WTC11 (cell line): ENCODE measurements around the gene DCAF17. TPM values are rescaled to one million over a fixed set of nuclear protein-coding genes. Genes with fewer than 3 reads are reported as not detected.

ENCODE experiments used
- ATAC-seq: fragments of 200-7000 bp; cut with Tn5 transposase; 2 replicates; pipeline ENCODE4 v1.10.0; 2021; ENCODE audit warnings: mild to moderate bottlenecking, moderate library complexity
- Bru-seq: library from RNA; stranded (reverse); fragments of 400-500 nt; gene quantifications from one replicate; lab custom pipeline; 2021; lab: Mats Ljungman, UMichigan
- CTCF ChIA-PET: fragments of 300-600 bp; sonication (Branson Sonifier 250); formaldehyde crosslinking; loops from one replicate; lab custom pipeline; 2021; ENCODE audit warnings: antibody characterized with exemption; lab: Charles Lee
- POLR2A ChIA-PET: fragments of 350-600 bp; sonication (Branson Sonifier 250); formaldehyde crosslinking; loops from one replicate; lab custom pipeline; 2021; ENCODE audit warnings: antibody characterized with exemption; lab: Charles Lee
- DNase-seq: peaks from one replicate; pipeline ENCODE4 v3.0.0; 2021; ENCODE audit warnings: low spot score
- H3K27ac Mint-ChIP-seq: 2 replicates; pipeline ENCODE4 v1.8.0; 2021; ENCODE audit warnings: mixed read lengths
- H3K27me3 Mint-ChIP-seq: 2 replicates; pipeline ENCODE4 v1.8.0; 2021; ENCODE audit warnings: low read depth, mild to moderate bottlenecking, moderate library complexity, mixed read lengths
- H3K36me3 Mint-ChIP-seq: 2 replicates; pipeline ENCODE4 v1.8.0; 2021; ENCODE audit warnings: mixed read lengths
- H3K4me1 Mint-ChIP-seq: 2 replicates; pipeline ENCODE4 v1.8.0; 2022; ENCODE audit warnings: mixed read lengths
- H3K4me3 Mint-ChIP-seq: 2 replicates; pipeline ENCODE4 v1.8.0; 2021; ENCODE audit warnings: mild to moderate bottlenecking, moderate library complexity, mixed read lengths
- H3K9me3 Mint-ChIP-seq: 2 replicates; pipeline ENCODE4 v1.8.0; 2021; ENCODE audit warnings: mixed read lengths
- ARID4B ChIP-seq: sonication (generic); formaldehyde crosslinking; IDR thresholded peaks from 2 replicates; pipeline ENCODE4 v1.8.0; 2023; ENCODE audit warnings: missing genetic modification reagents, mild to moderate bottlenecking, borderline replicate concordance
- EMX1 ChIP-seq: fragments of 250-450 bp; sonication (Bioruptor Pico); IDR thresholded peaks from 2 replicates; pipeline ENCODE4 v1.8.0; 2021; ENCODE audit warnings: mild to moderate bottlenecking
- FOXK1 ChIP-seq: sonication (generic); formaldehyde crosslinking; IDR thresholded peaks from 2 replicates; pipeline ENCODE4 v1.8.0; 2022; ENCODE audit warnings: mild to moderate bottlenecking, moderate library complexity, missing genetic modification reagents
- GRHL2 ChIP-seq: fragments of 250-450 bp; sonication (Bioruptor Pico); IDR thresholded peaks from 2 replicates; pipeline ENCODE4 v1.8.0; 2022; ENCODE audit warnings: mild to moderate bottlenecking, moderate library complexity; ENCODE audit not compliant: insufficient replicate concordance, severe bottlenecking
- JAZF1 ChIP-seq: fragments of 250-450 bp; sonication (Bioruptor Pico); IDR thresholded peaks from 2 replicates; pipeline ENCODE4 v1.9.0; 2021; ENCODE audit warnings: moderate library complexity, mild to moderate bottlenecking, inconsistent platforms
- MLX ChIP-seq: sonication (generic); formaldehyde crosslinking; IDR thresholded peaks from 2 replicates; pipeline ENCODE4 v1.8.1; 2023; ENCODE audit warnings: mild to moderate bottlenecking, missing genetic modification reagents, moderate library complexity
- NFYB ChIP-seq: sonication (generic); formaldehyde crosslinking; conservative IDR thresholded peaks from 2 replicates; pipeline ENCODE4 v1.8.0; 2022; ENCODE audit warnings: low read depth, missing genetic modification reagents
- NR2C2 ChIP-seq: sonication (generic); formaldehyde crosslinking; IDR thresholded peaks from 2 replicates; pipeline ENCODE4 v1.8.0; 2022; ENCODE audit warnings: mild to moderate bottlenecking, missing genetic modification reagents
- TP53 ChIP-seq: sonication (generic); formaldehyde crosslinking; IDR thresholded peaks from 2 replicates; pipeline ENCODE4 v1.8.1; 2023; ENCODE audit warnings: mild to moderate bottlenecking, missing genetic modification reagents
- ZNF138 ChIP-seq: sonication (generic); formaldehyde crosslinking; conservative IDR thresholded peaks from 2 replicates; pipeline ENCODE4 v1.8.1; 2022; ENCODE audit warnings: mild to moderate bottlenecking, moderate library complexity, missing genetic modification reagents
- ZNF263 ChIP-seq: sonication (generic); formaldehyde crosslinking; IDR thresholded peaks from 2 replicates; pipeline ENCODE4 v1.8.1; 2022; ENCODE audit warnings: low read depth, mild to moderate bottlenecking, moderate library complexity, missing genetic modification reagents
- ZNF671 ChIP-seq: fragments of 250-450 bp; sonication (Bioruptor Pico); IDR thresholded peaks from 2 replicates; pipeline ENCODE4 v1.8.0; 2021; ENCODE audit warnings: mild to moderate bottlenecking
- long read RNA-seq, 3 experiments: library from RNA in 1 of 3; library from capped mRNA in 1 of 3; library from polyadenylated mRNA in 1 of 3; unstranded in 2 of 3; stranded (forward) in 1 of 3; transcript quantifications; one replicate each; pipeline ENCODE4 v2.0.0, GENCODE V29; 2021
- total RNA-seq: library from RNA; stranded (reverse); gene quantifications from 3 replicates; pipeline ENCODE4 v1.2.3, GENCODE V29; 2021
- TF ChIP-seq, protein P1 (sequence below): fragments of 250-450 bp; sonication (Bioruptor Pico); IDR thresholded peaks from 2 replicates; pipeline ENCODE4 v1.9.0; 2021; ENCODE audit warnings: mild to moderate bottlenecking
- TF ChIP-seq, protein P2 (sequence below): fragments of 250-450 bp; sonication (Bioruptor Pico); IDR thresholded peaks from 2 replicates; pipeline ENCODE4 v1.9.0; 2021; ENCODE audit warnings: moderate library complexity, mild to moderate bottlenecking, inconsistent platforms, borderline replicate concordance
- TF ChIP-seq, protein P3 (sequence below): fragments of 250-450 bp; sonication (Bioruptor Pico); IDR thresholded peaks from 2 replicates; pipeline ENCODE4 v1.8.0; 2021; ENCODE audit warnings: mild to moderate bottlenecking
- TF ChIP-seq, protein P4 (sequence below): sonication (generic); formaldehyde crosslinking; IDR thresholded peaks from 2 replicates; pipeline ENCODE4 v1.8.1; 2023; ENCODE audit warnings: mild to moderate bottlenecking, missing genetic modification reagents
- TF ChIP-seq, protein P5 (sequence below): sonication (generic); formaldehyde crosslinking; conservative IDR thresholded peaks from 2 replicates; pipeline ENCODE4 v1.8.1; 2023; ENCODE audit warnings: mild to moderate bottlenecking, low read depth, missing genetic modification reagents, moderate library complexity
- TF ChIP-seq, protein P6 (sequence below): sonication (generic); formaldehyde crosslinking; IDR thresholded peaks from 2 replicates; pipeline ENCODE4 v1.8.1; 2022; ENCODE audit warnings: missing genetic modification reagents, borderline replicate concordance

The DCAF17 gene, protein sequence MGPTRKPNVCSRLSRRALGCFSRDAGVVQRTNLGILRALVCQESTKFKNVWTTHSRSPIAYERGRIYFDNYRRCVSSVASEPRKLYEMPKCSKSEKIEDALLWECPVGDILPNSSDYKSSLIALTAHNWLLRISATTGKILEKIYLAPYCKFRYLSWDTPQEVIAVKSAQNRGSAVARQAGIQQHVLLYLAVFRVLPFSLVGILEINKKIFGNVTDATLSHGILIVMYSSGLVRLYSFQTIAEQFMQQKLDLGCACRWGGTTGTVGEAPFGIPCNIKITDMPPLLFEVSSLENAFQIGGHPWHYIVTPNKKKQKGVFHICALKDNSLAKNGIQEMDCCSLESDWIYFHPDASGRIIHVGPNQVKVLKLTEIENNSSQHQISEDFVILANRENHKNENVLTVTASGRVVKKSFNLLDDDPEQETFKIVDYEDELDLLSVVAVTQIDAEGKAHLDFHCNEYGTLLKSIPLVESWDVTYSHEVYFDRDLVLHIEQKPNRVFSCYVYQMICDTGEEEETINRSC
- total RNA-seq: 27.2 to 34.0 TPM (median 30.5 TPM) in 3 replicates
- Bru-seq, nascent RNA: percentile 89 among the genes with signal in this experiment
- long read RNA-seq, experiment 1, full-length matches to known transcripts: 43 of 104 reads
- long read RNA-seq, experiment 1, partial matches to known transcripts: 7 of 104 reads
- long read RNA-seq, experiment 1, other reads (novel, unspliced or antisense): 54 of 104 reads
- long read RNA-seq, experiment 2, full-length matches to known transcripts: 7 of 33 reads
- long read RNA-seq, experiment 2, partial matches to known transcripts: 2 of 33 reads
- long read RNA-seq, experiment 2, other reads (novel, unspliced or antisense): 24 of 33 reads
- long read RNA-seq, experiment 3, partial matches to known transcripts: 1 of 2 reads
- long read RNA-seq, experiment 3, other reads (novel, unspliced or antisense): 1 of 2 reads

DNA sequence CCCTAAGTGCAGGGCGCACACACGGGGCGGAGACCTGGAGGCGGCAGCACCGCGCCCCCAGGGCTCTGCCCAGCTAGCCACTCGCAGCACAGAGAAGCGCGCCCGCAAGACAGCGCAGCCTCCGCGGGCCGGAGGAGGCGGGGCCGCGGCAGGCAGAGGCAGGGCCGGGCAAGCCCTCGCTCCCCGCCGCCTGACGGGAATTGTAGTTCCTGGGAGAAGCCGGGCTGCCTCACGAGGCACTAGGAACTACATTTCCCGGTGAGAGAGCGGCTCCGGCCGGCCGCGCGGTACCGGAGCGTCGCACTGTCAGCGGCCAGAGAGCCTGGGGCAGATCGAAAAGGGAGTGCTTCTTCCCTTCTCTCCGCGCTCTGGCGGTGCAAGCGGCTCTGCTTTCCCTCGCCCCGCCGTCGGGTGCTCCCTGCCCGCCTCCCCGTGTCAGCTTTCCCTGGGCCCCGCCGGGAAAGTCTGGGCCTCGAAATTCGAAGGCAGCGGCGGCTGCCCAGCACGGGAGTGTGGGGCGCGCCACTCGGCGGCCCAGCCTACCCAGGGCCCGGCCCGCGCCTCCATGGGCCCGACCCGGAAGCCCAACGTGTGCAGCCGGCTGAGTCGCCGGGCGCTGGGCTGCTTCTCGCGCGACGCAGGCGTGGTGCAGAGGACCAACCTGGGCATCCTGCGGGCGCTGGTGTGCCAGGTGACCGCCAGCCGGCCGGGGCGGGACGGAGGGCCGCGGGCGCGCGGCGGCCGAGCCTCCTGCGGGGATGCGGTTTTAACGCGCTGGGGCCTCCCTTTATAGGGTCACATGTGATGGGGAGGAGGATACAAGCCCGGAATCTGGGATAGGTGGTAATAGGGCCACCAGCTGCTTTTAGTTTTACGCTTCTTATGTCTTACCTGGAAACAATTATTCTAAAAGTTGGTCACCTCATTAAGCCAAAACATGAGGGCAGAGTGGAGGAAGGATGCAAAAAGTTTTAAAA is at the start of gene DCAF17:
DCAF17 (plus strand) TSS at position 214 of the 977 bp plus-strand sequence; CDS start at position 566, 352 bp downstream.
- ChIA-PET CTCF (interaction anchor here (0.5 to 2.0 kb wide), 15 partner anchors 13 to 505 kb away, joined by 3 to 13 read pairs (median 4); partner anchors contain the start of gene GORASP2), POLR2A (interaction anchor here (0.7 to 1.4 kb wide), 7 partner anchors 11 to 505 kb away, joined by 3 to 5 read pairs (median 3); partner anchors contain the start of gene GORASP2)
- H3K36me3 Mint-ChIP-seq: peaks cover 44% of the 10 kb centered on the region
- no peaks in the 10 kb centered on the region for H3K9me3 Mint-ChIP-seq
- no peaks in the 10 kb centered on the region for H3K27me3 Mint-ChIP-seq
- peak within 1 kb of the TSS; percentile 87 for H3K4me3 Mint-ChIP-seq
- H3K4me1 Mint-ChIP-seq: peaks cover 44% of the 10 kb centered on the region
- ATAC-seq (peak; percentile 95), DNase-seq (peak; percentile 97)
- H3K27ac Mint-ChIP-seq: peak within 1 kb of the TSS; percentile 96
- TF ChIP-seq ZNF138 (CRISPR knock-in tag): no peak
- TF ChIP-seq, protein P1, sequence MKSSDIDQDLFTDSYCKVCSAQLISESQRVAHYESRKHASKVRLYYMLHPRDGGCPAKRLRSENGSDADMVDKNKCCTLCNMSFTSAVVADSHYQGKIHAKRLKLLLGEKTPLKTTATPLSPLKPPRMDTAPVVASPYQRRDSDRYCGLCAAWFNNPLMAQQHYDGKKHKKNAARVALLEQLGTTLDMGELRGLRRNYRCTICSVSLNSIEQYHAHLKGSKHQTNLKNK (CRISPR knock-in tag): no peak
- no peak for TF ChIP-seq EMX1 (CRISPR knock-in tag)
- TF ChIP-seq FOXK1 (CRISPR knock-in tag): peak; percentile 58; the same call in 1 of the 2 replicates
- TF ChIP-seq TP53 (CRISPR knock-in tag): peak; percentile 77; the same call in 1 of the 2 replicates
- no peak for TF ChIP-seq JAZF1 (CRISPR knock-in tag)
- TF ChIP-seq ZNF263: 0 out of 2 replicates have a peak, but pooled peaks have one; percentile 52
- TF ChIP-seq, protein P2, sequence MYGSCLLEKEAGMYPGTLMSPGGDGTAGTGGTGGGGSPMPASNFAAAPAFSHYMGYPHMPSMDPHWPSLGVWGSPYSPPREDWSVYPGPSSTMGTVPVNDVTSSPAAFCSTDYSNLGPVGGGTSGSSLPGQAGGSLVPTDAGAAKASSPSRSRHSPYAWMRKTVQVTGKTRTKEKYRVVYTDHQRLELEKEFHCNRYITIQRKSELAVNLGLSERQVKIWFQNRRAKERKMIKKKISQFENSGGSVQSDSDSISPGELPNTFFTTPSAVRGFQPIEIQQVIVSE (CRISPR knock-in tag): no peak
- TF ChIP-seq, protein P3, sequence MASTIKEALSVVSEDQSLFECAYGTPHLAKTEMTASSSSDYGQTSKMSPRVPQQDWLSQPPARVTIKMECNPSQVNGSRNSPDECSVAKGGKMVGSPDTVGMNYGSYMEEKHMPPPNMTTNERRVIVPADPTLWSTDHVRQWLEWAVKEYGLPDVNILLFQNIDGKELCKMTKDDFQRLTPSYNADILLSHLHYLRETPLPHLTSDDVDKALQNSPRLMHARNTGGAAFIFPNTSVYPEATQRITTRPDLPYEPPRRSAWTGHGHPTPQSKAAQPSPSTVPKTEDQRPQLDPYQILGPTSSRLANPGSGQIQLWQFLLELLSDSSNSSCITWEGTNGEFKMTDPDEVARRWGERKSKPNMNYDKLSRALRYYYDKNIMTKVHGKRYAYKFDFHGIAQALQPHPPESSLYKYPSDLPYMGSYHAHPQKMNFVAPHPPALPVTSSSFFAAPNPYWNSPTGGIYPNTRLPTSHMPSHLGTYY (CRISPR knock-in tag): no peak
- TF ChIP-seq NR2C2 (CRISPR knock-in tag): no peak
- TF ChIP-seq, protein P4, sequence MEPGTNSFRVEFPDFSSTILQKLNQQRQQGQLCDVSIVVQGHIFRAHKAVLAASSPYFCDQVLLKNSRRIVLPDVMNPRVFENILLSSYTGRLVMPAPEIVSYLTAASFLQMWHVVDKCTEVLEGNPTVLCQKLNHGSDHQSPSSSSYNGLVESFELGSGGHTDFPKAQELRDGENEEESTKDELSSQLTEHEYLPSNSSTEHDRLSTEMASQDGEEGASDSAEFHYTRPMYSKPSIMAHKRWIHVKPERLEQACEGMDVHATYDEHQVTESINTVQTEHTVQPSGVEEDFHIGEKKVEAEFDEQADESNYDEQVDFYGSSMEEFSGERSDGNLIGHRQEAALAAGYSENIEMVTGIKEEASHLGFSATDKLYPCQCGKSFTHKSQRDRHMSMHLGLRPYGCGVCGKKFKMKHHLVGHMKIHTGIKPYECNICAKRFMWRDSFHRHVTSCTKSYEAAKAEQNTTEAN (CRISPR knock-in tag): no peak
- no peak for TF ChIP-seq GRHL2 (CRISPR knock-in tag)
- TF ChIP-seq NFYB: no peak
- peak; percentile 80 for TF ChIP-seq ARID4B
- TF ChIP-seq, protein P5, sequence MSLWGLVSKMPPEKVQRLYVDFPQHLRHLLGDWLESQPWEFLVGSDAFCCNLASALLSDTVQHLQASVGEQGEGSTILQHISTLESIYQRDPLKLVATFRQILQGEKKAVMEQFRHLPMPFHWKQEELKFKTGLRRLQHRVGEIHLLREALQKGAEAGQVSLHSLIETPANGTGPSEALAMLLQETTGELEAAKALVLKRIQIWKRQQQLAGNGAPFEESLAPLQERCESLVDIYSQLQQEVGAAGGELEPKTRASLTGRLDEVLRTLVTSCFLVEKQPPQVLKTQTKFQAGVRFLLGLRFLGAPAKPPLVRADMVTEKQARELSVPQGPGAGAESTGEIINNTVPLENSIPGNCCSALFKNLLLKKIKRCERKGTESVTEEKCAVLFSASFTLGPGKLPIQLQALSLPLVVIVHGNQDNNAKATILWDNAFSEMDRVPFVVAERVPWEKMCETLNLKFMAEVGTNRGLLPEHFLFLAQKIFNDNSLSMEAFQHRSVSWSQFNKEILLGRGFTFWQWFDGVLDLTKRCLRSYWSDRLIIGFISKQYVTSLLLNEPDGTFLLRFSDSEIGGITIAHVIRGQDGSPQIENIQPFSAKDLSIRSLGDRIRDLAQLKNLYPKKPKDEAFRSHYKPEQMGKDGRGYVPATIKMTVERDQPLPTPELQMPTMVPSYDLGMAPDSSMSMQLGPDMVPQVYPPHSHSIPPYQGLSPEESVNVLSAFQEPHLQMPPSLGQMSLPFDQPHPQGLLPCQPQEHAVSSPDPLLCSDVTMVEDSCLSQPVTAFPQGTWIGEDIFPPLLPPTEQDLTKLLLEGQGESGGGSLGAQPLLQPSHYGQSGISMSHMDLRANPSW (CRISPR knock-in tag): no peak
- TF ChIP-seq MLX (CRISPR knock-in tag): no peak
- TF ChIP-seq, protein P6, sequence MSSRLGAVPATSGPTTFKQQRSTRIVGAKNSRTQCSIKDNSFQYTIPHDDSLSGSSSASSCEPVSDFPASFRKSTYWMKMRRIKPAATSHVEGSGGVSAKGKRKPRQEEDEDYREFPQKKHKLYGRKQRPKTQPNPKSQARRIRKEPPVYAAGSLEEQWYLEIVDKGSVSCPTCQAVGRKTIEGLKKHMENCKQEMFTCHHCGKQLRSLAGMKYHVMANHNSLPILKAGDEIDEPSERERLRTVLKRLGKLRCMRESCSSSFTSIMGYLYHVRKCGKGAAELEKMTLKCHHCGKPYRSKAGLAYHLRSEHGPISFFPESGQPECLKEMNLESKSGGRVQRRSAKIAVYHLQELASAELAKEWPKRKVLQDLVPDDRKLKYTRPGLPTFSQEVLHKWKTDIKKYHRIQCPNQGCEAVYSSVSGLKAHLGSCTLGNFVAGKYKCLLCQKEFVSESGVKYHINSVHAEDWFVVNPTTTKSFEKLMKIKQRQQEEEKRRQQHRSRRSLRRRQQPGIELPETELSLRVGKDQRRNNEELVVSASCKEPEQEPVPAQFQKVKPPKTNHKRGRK (CRISPR knock-in tag): no peak
- no peak for TF ChIP-seq ZNF671
